Activated T-cell treated with anti-CD3 and anti-CD28 coated beads, Interleukin-2, amount 50 U/mL, for 72 hours (primary cell): ENCODE data around the gene H3-3A. TPM values are rescaled to one million over a fixed set of nuclear protein-coding genes. Genes with fewer than 3 reads are reported as not detected.

ENCODE experiments used
- ATAC-seq, 2 donors: fragments of 150-1000 bp; cut with Tn5 transposase; replicated peaks in 1 of 2; 2 replicates each; pipeline ENCODE4 v1.10.0; 2021; ENCODE audit warnings: moderate library complexity in 2 of 2, mild to moderate bottlenecking in 1 of 2
- DNase-seq, 2 donors: peaks; one replicate each; pipeline ENCODE4 v3.0.0; 2021 to 2022; ENCODE audit warnings: mixed read lengths in 1 of 2
- H3K27ac Mint-ChIP-seq: one replicate; pipeline ENCODE4 v1.8.0; 2022; ENCODE audit warnings: mild to moderate bottlenecking, moderate library complexity, mixed read lengths
- H3K27me3 Mint-ChIP-seq: one replicate; pipeline ENCODE4 v1.8.0; 2022; ENCODE audit warnings: low read depth, mixed read lengths
- H3K36me3 Mint-ChIP-seq, 2 donors: one replicate each; pipeline ENCODE4 v1.8.0; 2022; ENCODE audit warnings: mixed read lengths in 2 of 2, mild to moderate bottlenecking in 1 of 2; ENCODE audit not compliant: insufficient read depth in 2 of 2
- H3K4me1 Mint-ChIP-seq: one replicate; pipeline ENCODE4 v1.8.0; 2022; ENCODE audit warnings: low read depth, mixed read lengths
- H3K4me3 Mint-ChIP-seq, 2 donors: one replicate each; pipeline ENCODE4 v1.8.0; 2022; ENCODE audit warnings: mild to moderate bottlenecking in 2 of 2, mixed read lengths in 2 of 2, moderate library complexity in 2 of 2
- H3K9me3 Mint-ChIP-seq, 2 donors: one replicate each; pipeline ENCODE4 v1.8.0; 2022; ENCODE audit warnings: mixed read lengths in 2 of 2
- total RNA-seq, 2 donors: library from RNA; stranded (reverse); gene quantifications; one replicate each; pipeline ENCODE4 v1.2.3, GENCODE V29; 2022

H3-3A gene
- total RNA-seq, 2 donors from 2014 or later = 231 to 239 TPM

- H3K4me1 Mint-ChIP-seq = no peaks in the 10 kb centered on the region
- DNase-seq = no peak
These were observed 26.6 kb upstream of the H3-3A start for GRCh38 chr1:226035915-226036314.

GRCh38 chr1:226038661-226039060 is 23.9 kb upstream of the H3-3A start:
- H3K27ac Mint-ChIP-seq = no peak overlapping the region
- H3K4me3 Mint-ChIP-seq = no peak overlapping the region
- H3K9me3 Mint-ChIP-seq = no peaks in the 10 kb centered on the region
- ATAC-seq (no peak), DNase-seq (no peak)
- no peaks in the 10 kb centered on the region for H3K36me3 Mint-ChIP-seq
- no peaks in the 10 kb centered on the region for H3K27me3 Mint-ChIP-seq
- no peaks in the 10 kb centered on the region for H3K4me1 Mint-ChIP-seq

More at GRCh38 chr1:226035915-226036314, 26.6 kb upstream of the H3-3A start:
- Mint-ChIP-seq H3K9me3 (no peaks in the 10 kb centered on the region), H3K4me3 (no peak overlapping the region), H3K27ac (no peak overlapping the region), H3K27me3 (no peaks in the 10 kb centered on the region), H3K36me3 (no peaks in the 10 kb centered on the region)
- ATAC-seq = no peak

GRCh38 chr1:226041419-226041818 is 21.1 kb upstream of the H3-3A start:
- DNase-seq (no peak), ATAC-seq (no peak)
- Mint-ChIP-seq H3K4me3 (no peak overlapping the region), H3K27ac (no peak overlapping the region), H3K36me3 (no peaks in the 10 kb centered on the region), H3K9me3 (no peaks in the 10 kb centered on the region), H3K27me3 (no peaks in the 10 kb centered on the region), H3K4me1 (no peaks in the 10 kb centered on the region)

- Mint-ChIP-seq H3K27me3 (no peaks in the 10 kb centered on the region), H3K4me3 (no peak overlapping the region), H3K36me3 (no peaks in the 10 kb centered on the region), H3K27ac (peak overlapping the region; percentile 40), H3K4me1 (no peaks in the 10 kb centered on the region), H3K9me3 (no peaks in the 10 kb centered on the region)
- no peak for DNase-seq
- no peak for ATAC-seq
These were observed 17.9 kb upstream of the H3-3A start for GRCh38 chr1:226044514-226045101.

GRCh38 chr1:226046240-226046639 is 16.3 kb upstream of the H3-3A start:
- no peaks in the 10 kb centered on the region for H3K27me3 Mint-ChIP-seq
- no peaks in the 10 kb centered on the region for H3K9me3 Mint-ChIP-seq
- ATAC-seq (no peak), DNase-seq (no peak)
- H3K4me1 Mint-ChIP-seq = no peaks in the 10 kb centered on the region
- H3K27ac Mint-ChIP-seq = no peak overlapping the region
- H3K36me3 Mint-ChIP-seq = no peaks in the 10 kb centered on the region
- H3K4me3 Mint-ChIP-seq = no peak overlapping the region

- H3K27ac Mint-ChIP-seq = no peak overlapping the region
- no peaks in the 10 kb centered on the region for H3K36me3 Mint-ChIP-seq
- H3K27me3 Mint-ChIP-seq = no peaks in the 10 kb centered on the region
- ATAC-seq = no peak
- H3K4me1 Mint-ChIP-seq = no peaks in the 10 kb centered on the region
- DNase-seq = no peak
- H3K4me3 Mint-ChIP-seq = no peak overlapping the region
- no peaks in the 10 kb centered on the region for H3K9me3 Mint-ChIP-seq
These were observed 15.0 kb upstream of the H3-3A start for GRCh38 chr1:226047495-226047894.

- H3K4me1 Mint-ChIP-seq = no peaks in the 10 kb centered on the region
- H3K36me3 Mint-ChIP-seq = no peaks in the 10 kb centered on the region
- no peaks in the 10 kb centered on the region for H3K27me3 Mint-ChIP-seq
- H3K9me3 Mint-ChIP-seq = no peaks in the 10 kb centered on the region
- no peak overlapping the region for H3K27ac Mint-ChIP-seq
- DNase-seq (no peak), ATAC-seq (no peak)
- no peak overlapping the region for H3K4me3 Mint-ChIP-seq
These were observed 13.6 kb upstream of the H3-3A start for GRCh38 chr1:226048886-226049285.

GRCh38 chr1:226050133-226050532 is 12.4 kb upstream of the H3-3A start:
- DNase-seq = no peak
- Mint-ChIP-seq H3K27me3 (no peaks in the 10 kb centered on the region), H3K4me3 (no peak overlapping the region), H3K36me3 (no peaks in the 10 kb centered on the region), H3K9me3 (no peaks in the 10 kb centered on the region), H3K4me1 (no peaks in the 10 kb centered on the region), H3K27ac (no peak overlapping the region)
- ATAC-seq = no peak

- Mint-ChIP-seq H3K4me1 (no peaks in the 10 kb centered on the region), H3K36me3 (no peaks in the 10 kb centered on the region), H3K4me3 (no peak overlapping the region), H3K27ac (no peak overlapping the region), H3K9me3 (no peaks in the 10 kb centered on the region), H3K27me3 (no peaks in the 10 kb centered on the region)
- no peak for DNase-seq
- ATAC-seq = no peak
These were observed 11.2 kb upstream of the H3-3A start for GRCh38 chr1:226051365-226051764.

- Mint-ChIP-seq H3K27ac (no peak overlapping the region), H3K9me3 (no peaks in the 10 kb centered on the region), H3K27me3 (no peaks in the 10 kb centered on the region), H3K4me3 (no peak overlapping the region), H3K4me1 (no peaks in the 10 kb centered on the region), H3K36me3 (no peaks in the 10 kb centered on the region)
- no peak for DNase-seq
- ATAC-seq = no peak
These were observed 10.5 kb upstream of the H3-3A start for GRCh38 chr1:226052061-226052460.

GRCh38 chr1:226054519-226055327 is 7.8 kb upstream of the H3-3A start:
- no peak for ATAC-seq
- H3K27ac Mint-ChIP-seq = no peak overlapping the region
- DNase-seq = no peak
- H3K9me3 Mint-ChIP-seq = no peaks in the 10 kb centered on the region
- peaks cover 2 to 5% of the 10 kb centered on the region in 2 donors for H3K36me3 Mint-ChIP-seq
- no peaks in the 10 kb centered on the region for H3K4me1 Mint-ChIP-seq
- H3K4me3 Mint-ChIP-seq = no peak overlapping the region
- H3K27me3 Mint-ChIP-seq = no peaks in the 10 kb centered on the region

- no peak overlapping the region for H3K27ac Mint-ChIP-seq
- H3K27me3 Mint-ChIP-seq = no peaks in the 10 kb centered on the region
- DNase-seq = no peak
- ATAC-seq = no peak
- peaks cover 8 to 13% of the 10 kb centered on the region in 2 donors for H3K36me3 Mint-ChIP-seq
- H3K9me3 Mint-ChIP-seq = no peaks in the 10 kb centered on the region
- peaks cover 12% of the 10 kb centered on the region for H3K4me1 Mint-ChIP-seq
- H3K4me3 Mint-ChIP-seq = no peak overlapping the region
These were observed 2.8 kb upstream of the H3-3A start for GRCh38 chr1:226059709-226060108.

GRCh38 chr1:226060427-226060826 is 2.1 kb upstream of the H3-3A start:
- no peaks in the 10 kb centered on the region for H3K9me3 Mint-ChIP-seq
- ATAC-seq (no peak), DNase-seq (no peak)
- H3K27ac Mint-ChIP-seq = no peak overlapping the region
- peaks cover 19% of the 10 kb centered on the region for H3K4me1 Mint-ChIP-seq
- no peaks in the 10 kb centered on the region for H3K27me3 Mint-ChIP-seq
- H3K36me3 Mint-ChIP-seq = peaks cover 12 to 18% of the 10 kb centered on the region in 2 donors
- H3K4me3 Mint-ChIP-seq = no peak overlapping the region
